HEK293T (cell line): Measurements from ENCODE around the gene XIRP2.

Source experiments
- CTBP1 ChIP-seq: fragments of 450-650 bp; IDR thresholded peaks from 2 replicates; pipeline ENCODE4 v1.6.1; 2016; ENCODE audit warnings: borderline replicate concordance
- FOXA1 ChIP-seq: fragments of 450-650 bp; IDR thresholded peaks from 2 replicates; pipeline ENCODE4 v1.6.1; 2016; ENCODE audit warnings: mild to moderate bottlenecking
- FOXK2 ChIP-seq: fragments of 450-650 bp; IDR thresholded peaks from 2 replicates; pipeline ENCODE4 v1.6.1; 2016; ENCODE audit warnings: mild to moderate bottlenecking
- SP1 ChIP-seq: fragments of 450-650 bp; IDR thresholded peaks from 2 replicates; pipeline ENCODE4 v1.6.1; 2017
- SUZ12 ChIP-seq: fragments of 450-650 bp; IDR thresholded peaks from 2 replicates; pipeline ENCODE4 v1.6.1; 2016; ENCODE audit warnings: mild to moderate bottlenecking
- TARDBP ChIP-seq: fragments of 450-650 bp; IDR thresholded peaks from 2 replicates; pipeline ENCODE4 v1.6.1; 2016

- TF ChIP-seq SUZ12 (no peak), CTBP1 (no peak), TARDBP (no peak), SP1 (no peak), FOXK2 (no peak), FOXA1 (no peak)
Measured at GRCh38 chr2:167054881-167055280, 166.6 kb downstream of the XIRP2 start.
